GM19438 (cell line): ENCODE measurements around the gene THRB.

Source experiments
- ATAC-seq: cut with Tn5 transposase; IDR thresholded peaks from one replicate; pipeline ENCODE4 v1.9.1; 2021; ENCODE audit warnings: low read depth; ENCODE audit not compliant: unreplicated experiment

THRB gene

GRCh38 chr3:24323272-24323671, 171.4 kb downstream of the THRB start:
- no peak for ATAC-seq

- no peak for ATAC-seq
These were observed 174.0 kb downstream of the THRB start for GRCh38 chr3:24320601-24321000.

- no peak for ATAC-seq
These were observed 175.9 kb downstream of the THRB start for GRCh38 chr3:24318677-24319287.

GRCh38 chr3:24316887-24317383, 177.7 kb downstream of the THRB start:
- no peak for ATAC-seq

DNA sequence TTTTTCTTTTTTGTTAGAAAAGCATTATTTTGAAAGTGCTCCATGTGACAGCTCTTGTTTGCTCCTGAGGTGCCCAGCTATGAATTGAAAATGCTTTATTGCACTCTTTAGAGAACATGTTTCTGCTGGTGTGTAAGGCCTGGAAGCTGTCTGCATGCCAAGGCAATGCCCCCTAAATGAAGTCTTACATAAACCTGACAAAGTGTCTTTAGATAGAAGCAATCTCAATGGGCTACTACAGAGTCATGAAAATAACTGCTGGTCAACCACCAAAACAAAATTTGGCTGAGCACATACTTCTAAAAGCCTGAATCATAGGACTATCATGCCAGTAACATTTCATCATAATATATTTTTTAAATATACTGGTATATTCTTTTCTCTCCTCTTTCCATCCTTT, 178.7 kb downstream of the THRB start:
- ATAC-seq: no peak

- no peak for ATAC-seq
These were observed 179.3 kb downstream of the THRB start for GRCh38 chr3:24315356-24315755.

GRCh38 chr3:24311881-24312280, 182.8 kb downstream of the THRB start:
- no peak for ATAC-seq

DNA sequence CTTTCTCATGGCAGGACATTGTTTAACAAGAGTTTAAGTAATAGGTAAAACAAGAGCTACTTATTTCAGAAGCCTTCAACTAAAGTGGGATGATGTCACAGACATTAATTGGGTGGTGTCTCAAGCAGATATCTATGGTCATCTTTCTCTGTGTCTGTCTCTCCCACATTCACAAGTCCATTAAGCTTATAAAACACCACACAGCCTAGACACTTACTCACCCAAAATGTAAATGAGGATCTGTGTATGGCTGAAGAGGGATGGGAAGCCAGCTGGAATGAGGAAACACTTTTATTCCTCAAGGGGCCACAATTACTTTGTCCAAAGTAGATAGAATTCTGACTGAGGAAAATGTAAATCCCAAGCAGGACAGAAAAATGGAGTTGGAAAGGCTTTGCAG, 183.8 kb downstream of the THRB start:
- no peak for ATAC-seq

DNA sequence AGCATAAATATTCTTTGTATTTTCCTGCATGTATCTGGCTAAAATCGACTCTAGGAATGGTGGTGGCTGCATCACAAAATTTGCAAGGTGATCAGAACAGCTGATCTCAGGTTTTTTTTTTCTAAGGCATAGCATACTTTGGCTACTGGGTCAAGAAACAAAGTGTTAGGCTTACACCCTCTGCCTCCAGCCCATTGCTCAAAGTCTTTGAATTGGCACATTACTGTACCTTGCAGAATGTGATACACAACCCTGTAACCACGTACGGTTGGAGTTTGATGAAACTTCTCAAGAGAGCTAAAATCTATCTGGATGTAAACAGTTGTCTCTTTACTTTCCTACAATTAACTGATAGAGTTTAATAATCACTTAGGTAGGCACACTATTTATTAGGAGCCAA, 188.1 kb downstream of the THRB start:
- ATAC-seq: no peak

- ATAC-seq: no peak
These were observed 188.7 kb downstream of the THRB start for GRCh38 chr3:24305795-24306467.

- no peak for ATAC-seq
These were observed 191.4 kb downstream of the THRB start for GRCh38 chr3:24303057-24303754.

GRCh38 chr3:24302396-24302795, 192.3 kb downstream of the THRB start:
- ATAC-seq: no peak

DNA sequence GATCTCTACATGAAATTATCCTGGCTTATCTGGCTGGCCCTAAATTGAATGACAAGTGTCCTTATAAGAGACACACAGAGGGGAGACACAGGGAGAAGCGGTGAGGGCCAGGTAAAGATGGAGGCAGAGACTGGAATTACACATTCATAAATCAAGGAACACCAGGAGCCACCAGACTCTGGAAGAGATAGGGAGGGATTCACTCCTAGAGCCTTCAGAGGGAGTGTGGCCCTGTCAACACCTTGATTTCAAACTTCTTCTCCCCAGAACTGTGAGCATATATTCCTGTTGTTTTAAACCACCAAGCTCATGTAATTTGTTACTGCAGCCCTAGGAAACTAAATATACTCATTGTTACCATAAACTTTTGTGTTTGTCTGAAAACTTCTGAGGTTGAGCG, 193.7 kb downstream of the THRB start:
- no peak for ATAC-seq

- ATAC-seq: no peak
These were observed 194.6 kb downstream of the THRB start for GRCh38 chr3:24299806-24300626.

- no peak for ATAC-seq
These were observed 195.3 kb downstream of the THRB start for GRCh38 chr3:24299246-24299805.

- no peak for ATAC-seq
These were observed 198.0 kb downstream of the THRB start for GRCh38 chr3:24296441-24297205.

GRCh38 chr3:24294150-24294549, 200.5 kb downstream of the THRB start:
- no peak for ATAC-seq

GRCh38 chr3:24291646-24292045, 203.0 kb downstream of the THRB start:
- no peak for ATAC-seq

- no peak for ATAC-seq
These were observed 204.1 kb downstream of the THRB start for GRCh38 chr3:24290596-24290995.
